Smooth muscle cell of trachea (primary cell): Measurements from ENCODE around the gene IL34. TPM values are rescaled to one million over a fixed set of nuclear protein-coding genes. Genes with fewer than 3 reads are reported as not detected.

ENCODE experiments used
- total RNA-seq: library from RNA; depleted of rRNA; stranded (reverse); fragments of >200 nt; gene quantifications from 2 replicates; pipeline ENCODE4 v1.2.1, GENCODE V29; 2014

IL34 gene
- total RNA-seq: 4.5 and 12.4 TPM in 2 replicates

DNA sequence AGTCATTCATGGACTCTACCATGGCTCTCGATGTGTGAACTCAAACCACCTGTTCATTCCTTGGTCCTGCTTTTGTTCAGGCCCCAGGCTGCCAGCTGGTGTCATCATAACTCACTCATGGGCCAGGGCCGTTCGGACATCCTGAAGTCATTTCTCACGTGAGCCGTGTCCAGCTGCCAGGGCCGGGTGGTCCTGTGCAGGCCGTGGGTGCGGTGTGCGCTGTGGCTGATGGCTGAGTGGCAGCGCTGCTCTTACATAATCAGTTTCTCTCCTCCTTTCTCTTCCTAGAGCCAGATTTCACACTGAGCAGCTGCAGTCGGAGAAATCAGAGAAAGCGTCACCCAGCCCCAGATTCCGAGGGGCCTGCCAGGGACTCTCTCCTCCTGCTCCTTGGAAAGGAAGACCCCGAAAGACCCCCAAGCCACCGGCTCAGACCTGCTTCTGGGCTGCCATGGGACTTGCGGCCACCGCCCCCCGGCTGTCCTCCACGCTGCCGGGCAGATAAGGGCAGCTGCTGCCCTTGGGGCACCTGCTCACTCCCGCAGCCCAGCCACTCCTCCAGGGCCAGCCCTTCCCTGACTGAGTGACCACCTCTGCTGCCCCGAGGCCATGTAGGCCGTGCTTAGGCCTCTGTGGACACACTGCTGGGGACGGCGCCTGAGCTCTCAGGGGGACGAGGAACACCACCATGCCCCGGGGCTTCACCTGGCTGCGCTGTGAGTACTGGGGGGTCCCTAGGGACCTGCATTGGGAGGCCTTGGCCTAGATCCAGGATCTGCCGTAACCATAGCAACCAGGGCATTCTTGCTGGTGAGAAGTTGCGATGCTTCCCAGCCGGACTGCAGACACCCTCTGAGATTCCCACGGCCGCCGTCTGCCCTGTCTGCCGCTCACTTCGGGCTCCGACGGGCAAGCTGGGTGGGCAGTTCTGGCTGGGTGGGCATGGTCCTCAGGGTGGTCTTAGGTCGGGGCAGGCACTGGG, at the start of gene IL34:
IL34 (plus strand) TSS at position 300 of the 982 bp plus-strand sequence; CDS start at position 689, 389 bp downstream.

DNA sequence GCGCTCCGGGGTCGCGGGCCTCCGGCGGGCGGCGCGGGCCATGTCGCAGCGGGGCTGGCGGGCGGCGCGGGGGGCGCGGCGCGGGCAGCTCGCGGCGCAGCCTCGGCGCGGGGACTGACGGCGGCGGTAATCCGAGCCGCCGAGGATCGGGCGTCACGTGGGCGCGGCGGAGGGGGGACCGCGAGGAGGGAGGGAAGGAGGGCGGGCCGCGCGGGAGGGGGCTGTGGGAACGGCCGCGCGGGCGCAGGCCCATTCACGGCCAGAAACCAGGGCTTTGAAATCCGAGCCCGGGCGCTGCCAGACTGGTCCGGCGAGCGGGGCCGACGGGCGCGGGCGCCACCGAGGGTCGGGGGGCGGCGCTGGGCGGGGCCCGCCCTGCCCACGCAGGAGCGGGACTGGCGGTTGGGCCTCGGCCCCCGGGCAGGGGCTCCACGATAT, 39.6 kb downstream of the IL34 start, which contains the start of gene MTSS2:
MTSS2 (minus strand) TSS at position 116 of the 438 bp plus-strand sequence. CDS start 262 bp downstream, outside the sequence.

Other genes starting within 250 kb of the IL34 start
- 17.7 and 25.5 TPM in 2 replicates for gene ST3GAL2, start 207.5 kb upstream of the IL34 start, total RNA-seq
- gene FCSK, start 192.0 kb upstream of the IL34 start, total RNA-seq: 13.1 and 15.4 TPM in 2 replicates
- 105 and 142 TPM in 2 replicates for gene COG4, start 123.0 kb upstream of the IL34 start, total RNA-seq
- gene SF3B3, start 122.7 kb upstream of the IL34 start, total RNA-seq: 121 and 128 TPM in 2 replicates
- 37.8 and 55.6 TPM in 2 replicates for gene MTSS2, start 39.5 kb downstream of the IL34 start, total RNA-seq
- gene VAC14, start 154.6 kb downstream of the IL34 start, total RNA-seq: 34.2 and 66.3 TPM in 2 replicates